ENCODE measurements around the gene KDM4B.
A peak's percentile ranks its signal among the peaks of the same experiment; 100 is the strongest.

KDM4B gene

GRCh38 chr19:5141850-5142724 lies 173.2 kb downstream of the KDM4B start:
- no peak for DNase-seq

GRCh38 chr19:5142725-5143097 lies 173.8 kb downstream of the KDM4B start:
- no peak for DNase-seq

GRCh38 chr19:5143471-5144411 lies 174.8 kb downstream of the KDM4B start:
- no peak for DNase-seq

GRCh38 chr19:5144545-5145179 lies 175.7 kb downstream of the KDM4B start:
- DNase-seq, result no peak

GRCh38 chr19:5145521-5146511 lies 176.9 kb downstream of the KDM4B start:
- no peak for DNase-seq

- DNase-seq, result no peak
Measured at GRCh38 chr19:5147074-5147977, 178.4 kb downstream of the KDM4B start.

GRCh38 chr19:5147978-5148793 lies 179.3 kb downstream of the KDM4B start:
- DNase-seq, result no peak

GRCh38 chr19:5148794-5149190 lies 179.9 kb downstream of the KDM4B start:
- DNase-seq, result no peak

GRCh38 chr19:5149508-5149907 lies 180.6 kb downstream of the KDM4B start:
- no peak for DNase-seq

GRCh38 chr19:5149932-5150901 lies 181.3 kb downstream of the KDM4B start:
- no peak for DNase-seq

GRCh38 chr19:5150902-5151741 lies 182.2 kb downstream of the KDM4B start:
- no peak for DNase-seq

- DNase-seq, result no peak
Measured at GRCh38 chr19:5152013-5152763, 183.3 kb downstream of the KDM4B start.

- DNase-seq, result no peak
Measured at GRCh38 chr19:5152767-5153532, 184.0 kb downstream of the KDM4B start.

- no peak for DNase-seq
Measured at GRCh38 chr19:5153601-5154128, 184.8 kb downstream of the KDM4B start.

- peak; percentile 33 for DNase-seq
Measured at GRCh38 chr19:5154129-5154798, 185.4 kb downstream of the KDM4B start.

Data from effector CD8-positive, alpha-beta T cell (primary cell).